ENCODE results near the gene SUSD1. TPM values are rescaled to one million over a fixed set of nuclear protein-coding genes. Genes with fewer than 3 reads are reported as not detected.
"Not testable (repeated sequence)": the region's sequence is repeated elsewhere in the genome, so short reads cannot be mapped to it uniquely, and the experiment has no call there.

The SUSD1 gene
- total RNA-seq, 1 experiment from 2014 or later: 8.1 TPM

DNA sequence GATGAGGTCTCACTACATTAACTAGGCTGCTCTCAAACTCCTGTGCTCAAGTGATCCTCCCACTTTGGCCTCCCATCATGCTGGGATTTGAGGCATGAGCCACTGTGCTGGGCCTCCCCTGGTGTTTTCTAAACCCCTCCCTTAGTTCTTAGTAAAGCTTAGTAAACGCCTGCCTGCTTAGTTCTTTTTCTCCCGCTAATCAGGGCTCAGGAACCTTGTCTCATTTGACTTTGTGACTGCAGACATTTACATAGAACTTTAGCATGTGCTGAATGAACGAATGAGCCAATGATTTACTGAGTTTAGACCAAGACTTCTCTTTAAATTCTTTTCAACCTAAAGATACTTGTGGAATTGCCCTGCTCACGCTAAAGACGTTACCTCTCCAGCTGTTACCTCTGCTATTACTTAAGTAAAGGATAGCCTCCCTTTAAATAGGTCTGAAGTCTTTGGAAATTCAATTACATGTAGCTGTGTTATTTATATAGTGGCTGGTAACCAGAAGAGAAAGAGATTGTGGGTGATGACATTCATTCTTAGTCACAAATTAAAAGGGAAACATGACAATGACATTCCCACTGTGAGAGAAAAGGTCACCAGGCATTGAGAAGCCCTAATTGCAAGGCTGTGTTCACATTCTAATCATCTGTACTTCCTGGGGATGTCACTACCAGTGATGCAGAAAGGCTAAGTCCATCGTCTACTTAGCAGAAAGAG lies 18.6 kb upstream of the SUSD1 start:
- Histone ChIP-seq H3K4ac (ENCODE audit: low read depth, low read length) (no peak overlapping the region), H2AK5ac (ENCODE audit: insufficient read length, low read length) (no peak overlapping the region), H3K79me2 (ENCODE audit: insufficient read depth, low read length) (no peaks in the 10 kb centered on the region), H3K27me3 (ENCODE audit: insufficient read depth, low read length) (no peaks in the 10 kb centered on the region), H3K18ac (ENCODE audit: insufficient read length, low read depth, low read length) (no peak overlapping the region), H3K56ac (ENCODE audit: insufficient read length, low read depth, low read length) (no peak overlapping the region), H3K14ac (ENCODE audit: insufficient read depth, low read length) (no peak overlapping the region), H3K23me2 (ENCODE audit: insufficient read length, low read depth, low read length, poor library complexity, severe bottlenecking) (no peaks in the 10 kb centered on the region), H3K4me2 (ENCODE audit: insufficient read depth, insufficient read length, low read length) (peak overlapping the region; percentile 11), H3T11ph (ENCODE audit: low read length) (no peak overlapping the region), H4K8ac (replicated peaks; ENCODE audit: insufficient read length, low read depth, low read length) (no peak overlapping the region), H2BK12ac (ENCODE audit: insufficient read length, low read depth, low read length) (no peak overlapping the region), H3K27ac (ENCODE audit: insufficient read length, low read depth, low read length) (no peak overlapping the region), H3K9ac (ENCODE audit: extremely low read depth, insufficient read length, low read length) (no peak overlapping the region), H3K9me3 (ENCODE audit: control insufficient read depth, low read depth, low read length) (no peaks in the 10 kb centered on the region), H2BK120ac (ENCODE audit: low read depth, low read length, poor library complexity, severe bottlenecking) (no peak overlapping the region), H4K5ac (ENCODE audit: insufficient read length, low read depth, low read length) (no peak overlapping the region), H2BK15ac (ENCODE audit: low read depth, low read length) (no peak overlapping the region), H3K79me1 (ENCODE audit: insufficient read depth, low read depth, low read length, poor library complexity, severe bottlenecking) (no peaks in the 10 kb centered on the region), H4K20me1 (ENCODE audit: control insufficient read depth, insufficient read depth, insufficient read length) (no peaks in the 10 kb centered on the region), H2BK20ac (ENCODE audit: low read depth, low read length, poor library complexity, severe bottlenecking) (no peak overlapping the region), H2BK5ac (ENCODE audit: insufficient read length, low read length) (no peak overlapping the region), H3K4me1 (ENCODE audit: insufficient read depth, low read length) (peaks cover 3% of the 10 kb centered on the region; the same call in 1 of the 2 replicates), H2AFZ (ENCODE audit: low read length) (no peak overlapping the region), H3K23ac (ENCODE audit: insufficient read length, low read depth, low read length) (no peak overlapping the region), H4K91ac (ENCODE audit: insufficient read length, low read depth, low read length) (no peak overlapping the region)
- WGBS (ENCODE audit: extremely low coverage, insufficient read length, low lambda C conversion rate): no CpG with 5 or more reads among the region's 6 CpGs
- H3K27me3 Mint-ChIP-seq (ENCODE audit: low read depth): no peaks in the 10 kb centered on the region; the same call in 1 of the 2 replicates
- H3K36me3 Mint-ChIP-seq (ENCODE audit: insufficient read depth in 1 of 3, low read depth in 3 of 3): peaks cover 0 to 6% (median 3%) of the 10 kb centered on the region in 3 experiments; a peak in 2 of 7 replicates
- peak overlapping the region in 1 of 2 experiments; percentile 46; a peak in 1 of 5 replicates for H3K4me3 Mint-ChIP-seq
- TF ChIP-seq, protein P1, sequence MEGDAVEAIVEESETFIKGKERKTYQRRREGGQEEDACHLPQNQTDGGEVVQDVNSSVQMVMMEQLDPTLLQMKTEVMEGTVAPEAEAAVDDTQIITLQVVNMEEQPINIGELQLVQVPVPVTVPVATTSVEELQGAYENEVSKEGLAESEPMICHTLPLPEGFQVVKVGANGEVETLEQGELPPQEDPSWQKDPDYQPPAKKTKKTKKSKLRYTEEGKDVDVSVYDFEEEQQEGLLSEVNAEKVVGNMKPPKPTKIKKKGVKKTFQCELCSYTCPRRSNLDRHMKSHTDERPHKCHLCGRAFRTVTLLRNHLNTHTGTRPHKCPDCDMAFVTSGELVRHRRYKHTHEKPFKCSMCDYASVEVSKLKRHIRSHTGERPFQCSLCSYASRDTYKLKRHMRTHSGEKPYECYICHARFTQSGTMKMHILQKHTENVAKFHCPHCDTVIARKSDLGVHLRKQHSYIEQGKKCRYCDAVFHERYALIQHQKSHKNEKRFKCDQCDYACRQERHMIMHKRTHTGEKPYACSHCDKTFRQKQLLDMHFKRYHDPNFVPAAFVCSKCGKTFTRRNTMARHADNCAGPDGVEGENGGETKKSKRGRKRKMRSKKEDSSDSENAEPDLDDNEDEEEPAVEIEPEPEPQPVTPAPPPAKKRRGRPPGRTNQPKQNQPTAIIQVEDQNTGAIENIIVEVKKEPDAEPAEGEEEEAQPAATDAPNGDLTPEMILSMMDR (conservative IDR thresholded peaks at IDR 0.05): no peak
- peak overlapping the region; percentile 40 to 75 (median 65); a peak in 5 of 7 replicates for H3K27ac Mint-ChIP-seq
- H3K4me1 Mint-ChIP-seq: peaks cover 16 to 24% of the 10 kb centered on the region in 2 experiments
- DNase-seq: no peak
- H3K9me3 Mint-ChIP-seq: no peaks in the 10 kb centered on the region; a peak in 1 of 5 replicates

DNA sequence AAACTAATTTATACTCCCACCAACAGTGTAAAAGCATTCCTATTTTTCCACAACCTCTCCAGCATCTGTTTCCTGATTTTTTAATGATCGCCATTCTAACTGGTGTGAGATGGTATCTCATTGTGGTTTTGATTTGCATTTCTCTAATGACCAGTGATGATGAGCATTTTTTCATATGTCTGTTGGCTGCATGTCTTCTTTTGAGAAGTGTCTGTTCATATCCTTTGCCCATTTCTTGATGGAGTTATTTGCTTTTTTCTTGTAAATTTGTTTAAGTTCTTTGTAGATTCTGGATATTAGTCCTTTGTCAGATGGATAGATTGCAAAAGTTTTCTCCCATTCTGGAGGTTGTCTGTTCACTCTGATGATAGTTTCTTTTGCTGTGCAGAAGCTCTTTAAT lies 15.2 kb upstream of the SUSD1 start:
- H3K27me3 Mint-ChIP-seq (ENCODE audit: low read depth); H3K36me3 Mint-ChIP-seq (ENCODE audit: insufficient read depth in 1 of 3, low read depth in 3 of 3); H3K14ac ChIP-seq (ENCODE audit: insufficient read depth, low read length); H2BK20ac ChIP-seq (ENCODE audit: low read depth, low read length, poor library complexity, severe bottlenecking); H2BK5ac ChIP-seq (ENCODE audit: insufficient read length, low read length); H3K9me3 ChIP-seq (ENCODE audit: control insufficient read depth, low read depth, low read length); H3K23me2 ChIP-seq (ENCODE audit: insufficient read length, low read depth, low read length, poor library complexity, severe bottlenecking); H3K27me3 ChIP-seq (ENCODE audit: insufficient read depth, low read length); H3K23ac ChIP-seq (ENCODE audit: insufficient read length, low read depth, low read length); H3K56ac ChIP-seq (ENCODE audit: insufficient read length, low read depth, low read length); H4K8ac ChIP-seq (replicated peaks; ENCODE audit: insufficient read length, low read depth, low read length); H2AK5ac ChIP-seq (ENCODE audit: insufficient read length, low read length); H3K27ac Mint-ChIP-seq; H3K9ac ChIP-seq (ENCODE audit: extremely low read depth, insufficient read length, low read length); H2AFZ ChIP-seq (ENCODE audit: low read length); DNase-seq; H3K18ac ChIP-seq (ENCODE audit: insufficient read length, low read depth, low read length); H3K27ac ChIP-seq (ENCODE audit: insufficient read length, low read depth, low read length); H3T11ph ChIP-seq (ENCODE audit: low read length); H3K79me2 ChIP-seq (ENCODE audit: insufficient read depth, low read length); H2BK15ac ChIP-seq (ENCODE audit: low read depth, low read length); H4K5ac ChIP-seq (ENCODE audit: insufficient read length, low read depth, low read length); H4K91ac ChIP-seq (ENCODE audit: insufficient read length, low read depth, low read length); H2BK12ac ChIP-seq (ENCODE audit: insufficient read length, low read depth, low read length); H4K20me1 ChIP-seq (ENCODE audit: control insufficient read depth, insufficient read depth, insufficient read length); H3K4me2 ChIP-seq (ENCODE audit: insufficient read depth, insufficient read length, low read length); H3K79me1 ChIP-seq (ENCODE audit: insufficient read depth, low read depth, low read length, poor library complexity, severe bottlenecking); H3K4me1 ChIP-seq (ENCODE audit: insufficient read depth, low read length); H3K9me3 Mint-ChIP-seq; H2BK120ac ChIP-seq (ENCODE audit: low read depth, low read length, poor library complexity, severe bottlenecking); H3K4me3 Mint-ChIP-seq; H3K4ac ChIP-seq (ENCODE audit: low read depth, low read length): not testable (repeated sequence)
- no CpG with 5 or more reads among the region's 1 CpG for WGBS (ENCODE audit: extremely low coverage, insufficient read length, low lambda C conversion rate)
- H3K4me1 Mint-ChIP-seq: peaks cover 22 to 30% of the 10 kb centered on the region in 2 experiments
